K562 (cell line): ENCODE results near the gene DAP. TPM values are rescaled to one million over a fixed set of nuclear protein-coding genes. Genes with fewer than 3 reads are reported as not detected.
A peak's percentile ranks its signal among the peaks of the same experiment; 100 is the strongest.

Experiments used
- ATF3 ChIP-seq, 2 experiments: fragments of 450-650 bp in 1 of 2; sonication (generic) in 1 of 2; formaldehyde crosslinking in 1 of 2; IDR thresholded peaks in 1 of 2; conservative IDR thresholded peaks in 1 of 2; 2 replicates each; pipeline versions ENCODE4 v1.6.1 to v1.8.1; 2016 to 2023; ENCODE audit warnings: mild to moderate bottlenecking in 2 of 2, moderate library complexity in 2 of 2, inconsistent platforms in 1 of 2, missing genetic modification reagents in 1 of 2
- CREB3 ChIP-seq: fragments of 450-650 bp; conservative IDR thresholded peaks from 2 replicates; pipeline ENCODE4 v1.6.1; 2016; ENCODE audit warnings: missing genetic modification characterization, low read depth, mild to moderate bottlenecking, missing compliant biosample characterization, moderate library complexity
- DMBX1 ChIP-seq: fragments of 250-450 bp; sonication (Bioruptor Pico); IDR thresholded peaks from 2 replicates; pipeline ENCODE4 v1.8.0; 2022; ENCODE audit warnings: inconsistent platforms, mild to moderate bottlenecking, moderate library complexity, borderline replicate concordance
- GATAD2A ChIP-seq: fragments of 450-650 bp; IDR thresholded peaks from 2 replicates; pipeline ENCODE4 v1.6.1; 2017
- TAF1 ChIP-seq: IDR thresholded peaks from 2 replicates; pipeline ENCODE4 v1.6.1; 2011; ENCODE audit warnings: mild to moderate bottlenecking, low read length, moderate library complexity; ENCODE audit not compliant: insufficient read depth, control insufficient read depth, severe bottlenecking; ENCODE audit errors: extremely low read depth
- ZNF316 ChIP-seq: fragments of 450-650 bp; IDR thresholded peaks from 2 replicates; pipeline ENCODE4 v1.6.1; 2016
- ZNF395 ChIP-seq: fragments of 200-800 bp; sonication (Bioruptor generic); IDR thresholded peaks from 2 replicates; pipeline ENCODE4 v1.6.1; 2017; ENCODE audit warnings: missing genetic modification characterization, missing compliant biosample characterization
- ZNF717 ChIP-seq: fragments of 250-450 bp; sonication (Bioruptor Pico); IDR thresholded peaks from 2 replicates; pipeline ENCODE4 v1.5.0; 2021
- polyA plus RNA-seq, 8 experiments: library from polyadenylated mRNA; depleted of rRNA in 4 of 8; stranded (reverse) in 5 of 8; unstranded in 3 of 8; fragments of >200 nt; fragmentation: Nextera tagmentation in 2 of 8; fragmentation: Illumina TruSeq in 1 of 8; extraction: Ambion mirVana in 2 of 8; extraction: Trizol in 1 of 8; gene quantifications; 2 replicates each; pipeline versions ENCODE4 v1.2.1 to v1.2.3, GENCODE V29; 2011 to 2014; ENCODE audit warnings: inconsistent platforms in 1 of 8, missing spikeins in 1 of 8
- total RNA-seq, 7 experiments: library from RNA; depleted of rRNA in 6 of 7; stranded (reverse); fragments of >200 nt in 6 of 7; fragmentation: Illumina TruSeq in 2 of 7; extraction: Trizol in 2 of 7; gene quantifications; 2 replicates each; pipeline versions ENCODE4 v1.2.1 to v1.2.3, GENCODE V29; 2011 to 2021; ENCODE audit warnings: low replicate concordance in 1 of 7

The DAP gene
- total and polyA plus RNA-seq, 9 of the 15 experiments (the other 6 are each of a cell fraction or from before 2014, with no cell fraction given): 14.1 to 151 (median 34.5) TPM

GRCh38 chr5:10734832-10735523 lies 26.1 kb downstream of the DAP start (continued):
- TF ChIP-seq DMBX1 (CRISPR knock-in tag): peak; percentile 70; the same call in 1 of the 2 replicates
- TF ChIP-seq TAF1: no peak
- no peak for TF ChIP-seq CREB3
- no peak for TF ChIP-seq ZNF717
- TF ChIP-seq ZNF316: peak; percentile 30; the same call in 1 of the 2 replicates
- 0 out of 2 replicates have a peak, but pooled peaks have one; percentile 22 for TF ChIP-seq GATAD2A
- TF ChIP-seq ATF3 (IDR thresholded peaks at IDR 0.05): peak; percentile 69
- no peak for TF ChIP-seq ATF3 (CRISPR knock-in tag; conservative IDR thresholded peaks at IDR 0.05)
- TF ChIP-seq ZNF395: 0 out of 2 replicates have a peak, but pooled peaks have one; percentile 31
- TF ChIP-seq, all 486 proteins: peak for 16
